ENCODE measurements around the gene DEPDC1B. TPM values are rescaled to one million over a fixed set of nuclear protein-coding genes. Genes with fewer than 3 reads are reported as not detected.

DEPDC1B gene
- total and polyA plus RNA-seq, 2 of the 8 experiments (the other 6 are each of a cell fraction or from before 2014, with no cell fraction given), result 30.8 to 67.4 TPM

DNA sequence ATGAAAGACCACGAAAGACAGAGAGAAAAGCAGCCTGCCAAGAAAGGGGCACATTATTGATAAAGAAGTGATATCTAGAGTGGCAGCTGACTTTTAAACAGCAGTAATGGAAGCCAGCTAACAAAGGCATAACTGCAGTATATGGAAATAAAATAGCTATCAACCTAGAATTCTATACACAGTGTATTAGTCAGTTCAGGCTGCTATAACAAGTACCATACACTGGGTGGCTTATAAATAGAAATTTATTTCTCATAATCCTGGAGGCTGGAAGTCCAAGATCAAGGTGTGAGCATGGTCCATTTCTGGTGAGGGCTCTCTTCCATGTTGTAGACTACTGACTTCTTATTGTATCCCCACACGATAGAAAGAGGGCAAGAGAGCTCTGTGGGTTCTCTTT lies 109.8 kb downstream of the DEPDC1B start:
- no peak overlapping the region for H3K4me2 ChIP-seq (ENCODE audit: insufficient read depth in 1 of 2, low read depth in 2 of 2, low read length in 2 of 2)
- no peak overlapping the region for H2BK12ac ChIP-seq (ENCODE audit: low read depth, low read length)
- H3K4ac ChIP-seq (replicated peaks; ENCODE audit: insufficient read length, low read depth, low read length), result no peak overlapping the region
- TF ChIP-seq CHD1 (IDR thresholded peaks at IDR 0.05; ENCODE audit: low read depth, low read length), result no peak
- no peak for TF ChIP-seq SP1 (IDR thresholded peaks at IDR 0.05; ENCODE audit: low read depth, low read length)
- no peak for TF ChIP-seq BRCA1 (IDR thresholded peaks at IDR 0.05; ENCODE audit: low read depth, low read length)
- no peak for TF ChIP-seq SIRT6 (IDR thresholded peaks at IDR 0.05; ENCODE audit: low read length)
- TF ChIP-seq CBX8 (IDR thresholded peaks at IDR 0.05; ENCODE audit: borderline replicate concordance, low read depth, low read length), result no peak
- no peak for TF ChIP-seq SIN3A (conservative IDR thresholded peaks at IDR 0.05 in 1 of 2, IDR thresholded peaks at IDR 0.05 in 1 of 2; ENCODE audit: low read depth in 1 of 2, low read length in 2 of 2)
- TF ChIP-seq ATF2 (IDR thresholded peaks at IDR 0.05; ENCODE audit: low read length), result no peak
- TF ChIP-seq PHF8 (conservative IDR thresholded peaks at IDR 0.05; ENCODE audit: low read depth, low read length), result no peak
- no peak overlapping the region for H4K5ac ChIP-seq (ENCODE audit: insufficient read length, low read depth, low read length)
- H2BK20ac ChIP-seq (ENCODE audit: low read length), result no peak overlapping the region
- no peaks in the 10 kb centered on the region for H3K4me1 ChIP-seq (replicated peaks in 1 of 4; ENCODE audit: control insufficient read depth in 3 of 4, insufficient read depth in 4 of 4, low read length in 3 of 4)
- FAIRE-seq, result no peak
- DNase-seq (ENCODE audit: low read depth in 1 of 2, low spot score in 2 of 2), result no peak
- H2BK15ac ChIP-seq (ENCODE audit: low read length), result no peak overlapping the region
- H3K56ac ChIP-seq (replicated peaks; ENCODE audit: insufficient read length, low read depth, low read length), result no peak overlapping the region
- H2AFZ ChIP-seq (ENCODE audit: low read length), result no peak overlapping the region
- no peak overlapping the region for H3K18ac ChIP-seq (ENCODE audit: extremely low read depth, low read length)
- H3K36me3 ChIP-seq (ENCODE audit: control insufficient read depth in 2 of 4, insufficient read depth in 4 of 4, low read length in 3 of 4), result no peaks in the 10 kb centered on the region
- no peak overlapping the region for H3K27ac ChIP-seq (ENCODE audit: low read depth, low read length)
- no peaks in the 10 kb centered on the region for H3K79me2 ChIP-seq (ENCODE audit: control insufficient read depth in 1 of 2, insufficient read depth in 2 of 2, low read length in 2 of 2)
- no peaks in the 10 kb centered on the region; the same call in 1 of the 2 replicates for H3K23me2 ChIP-seq (ENCODE audit: low read depth, low read length)
- no peaks in the 10 kb centered on the region for H3K27me3 ChIP-seq (replicated peaks in 1 of 4; ENCODE audit: control insufficient read depth in 3 of 4, extremely low read depth in 1 of 4, insufficient read depth in 3 of 4, low read length in 3 of 4)
- no peak overlapping the region for H2BK120ac ChIP-seq (replicated peaks; ENCODE audit: low read depth, low read length)
- H3K9ac ChIP-seq (replicated peaks in 1 of 4; ENCODE audit: extremely low read depth in 1 of 4, low read depth in 3 of 4, low read length in 3 of 4), result no peak overlapping the region
- H3K4me3 ChIP-seq (ENCODE audit: extremely low read depth in 1 of 4, insufficient read depth in 2 of 4, low read depth in 3 of 4, low read length in 4 of 4), result no peak overlapping the region
- H3K79me1 ChIP-seq (ENCODE audit: low read depth, low read length), result no peaks in the 10 kb centered on the region
- H3K23ac ChIP-seq (ENCODE audit: insufficient read length), result no peak overlapping the region
- H3K9me3 ChIP-seq (ENCODE audit: insufficient read depth in 2 of 2, low read depth in 1 of 2, low read length in 1 of 2), result no peaks in the 10 kb centered on the region
- ChIA-PET CTCF (ENCODE audit: partially characterized antibody) (interaction anchor here (0.8 to 1.9 kb wide), 4 partner anchors 9 to 120 kb away, joined by 3 to 6 read pairs (median 3); no protein-coding TSS in a partner anchor), POLR2A (ENCODE audit: partially characterized antibody) (no interaction called here)
- WGBS, 2 experiments (ENCODE audit: extremely low coverage in 1 of 2, insufficient coverage in 1 of 2, insufficient read length in 1 of 2, insufficient replicate concordance in 2 of 2, low coverage in 1 of 2, low lambda C conversion rate in 2 of 2, missing lambda C conversion rate in 1 of 2), result 86% methylated on average over 2 of the region's 2 CpGs; no CpG with 5 or more reads in 1 of the 2 experiments
- no peak overlapping the region for H4K8ac ChIP-seq (ENCODE audit: extremely low read depth, insufficient read depth, low read length)
- no peaks in the 10 kb centered on the region for H4K20me1 ChIP-seq (replicated peaks in 1 of 2; ENCODE audit: control insufficient read depth in 1 of 2, insufficient read depth in 2 of 2, low read length in 2 of 2)
- no peak overlapping the region for H2AK5ac ChIP-seq (ENCODE audit: low read depth, low read length)
- no peak overlapping the region for H3K14ac ChIP-seq (ENCODE audit: insufficient read length)
- no peak overlapping the region for H4K91ac ChIP-seq (replicated peaks; ENCODE audit: insufficient read length, low read length)
- no peak overlapping the region for H2BK5ac ChIP-seq (ENCODE audit: low read depth, low read length)

Measured in H1 (cell line).